Stimulated activated naive CD8-positive, alpha-beta T cell treated with anti-CD3 and anti-CD28 coated beads, Interleukin-15, Interleukin-2, amounts not matched to agents 100 ng/mL and 50 ng/mL, for 24 hours (primary cell): ENCODE measurements around the gene TP53BP1.

Source experiments
- H3K27ac Mint-ChIP-seq: one replicate; pipeline ENCODE4 v1.8.0; 2021; ENCODE audit warnings: mild to moderate bottlenecking, mixed read lengths
- H3K27me3 Mint-ChIP-seq: one replicate; pipeline ENCODE4 v1.8.0; 2021; ENCODE audit warnings: mixed read lengths
- H3K36me3 Mint-ChIP-seq: one replicate; pipeline ENCODE4 v1.8.0; 2021; ENCODE audit warnings: low read depth, mixed read lengths
- H3K4me1 Mint-ChIP-seq: one replicate; pipeline ENCODE4 v1.8.0; 2021; ENCODE audit warnings: low read depth, mixed read lengths
- H3K4me3 Mint-ChIP-seq: one replicate; pipeline ENCODE4 v1.8.0; 2021; ENCODE audit warnings: mild to moderate bottlenecking, mixed read lengths
- H3K9me3 Mint-ChIP-seq: one replicate; pipeline ENCODE4 v1.8.0; 2021; ENCODE audit warnings: mixed read lengths

Gene TP53BP1

GRCh38 chr15:43524254-43524845 is 31.4 kb upstream of the TP53BP1 start:
- Mint-ChIP-seq H3K27ac (no peak overlapping the region), H3K36me3 (no peaks in the 10 kb centered on the region), H3K4me1 (no peaks in the 10 kb centered on the region), H3K27me3 (no peaks in the 10 kb centered on the region), H3K9me3 (no peaks in the 10 kb centered on the region), H3K4me3 (no peak overlapping the region)

- no peaks in the 10 kb centered on the region for H3K9me3 Mint-ChIP-seq
- H3K4me1 Mint-ChIP-seq, result peaks cover 2% of the 10 kb centered on the region
- H3K36me3 Mint-ChIP-seq, result no peaks in the 10 kb centered on the region
- H3K4me3 Mint-ChIP-seq, result no peak overlapping the region
- H3K27me3 Mint-ChIP-seq, result no peaks in the 10 kb centered on the region
- no peak overlapping the region for H3K27ac Mint-ChIP-seq
Observed at GRCh38 chr15:43523646-43524045, 30.7 kb upstream of the TP53BP1 start.

- Mint-ChIP-seq H3K9me3 (no peaks in the 10 kb centered on the region), H3K36me3 (no peaks in the 10 kb centered on the region), H3K27ac (no peak overlapping the region), H3K27me3 (peaks cover 7% of the 10 kb centered on the region), H3K4me3 (no peak overlapping the region), H3K4me1 (peaks cover 16% of the 10 kb centered on the region)
Observed at GRCh38 chr15:43522247-43522646, 29.3 kb upstream of the TP53BP1 start.

GRCh38 chr15:43521419-43521818 is 28.5 kb upstream of the TP53BP1 start:
- peaks cover 9% of the 10 kb centered on the region for H3K27me3 Mint-ChIP-seq
- no peak overlapping the region for H3K4me3 Mint-ChIP-seq
- no peaks in the 10 kb centered on the region for H3K36me3 Mint-ChIP-seq
- no peak overlapping the region for H3K27ac Mint-ChIP-seq
- peaks cover 22% of the 10 kb centered on the region for H3K4me1 Mint-ChIP-seq
- no peaks in the 10 kb centered on the region for H3K9me3 Mint-ChIP-seq

GRCh38 chr15:43520138-43520537 is 27.2 kb upstream of the TP53BP1 start:
- Mint-ChIP-seq H3K36me3 (no peaks in the 10 kb centered on the region), H3K4me3 (no peak overlapping the region), H3K27me3 (peaks cover 17% of the 10 kb centered on the region), H3K27ac (no peak overlapping the region), H3K9me3 (no peaks in the 10 kb centered on the region), H3K4me1 (peaks cover 30% of the 10 kb centered on the region)

GRCh38 chr15:43519196-43519595 is 26.2 kb upstream of the TP53BP1 start:
- Mint-ChIP-seq H3K27me3 (peaks cover 17% of the 10 kb centered on the region), H3K4me3 (no peak overlapping the region), H3K4me1 (peaks cover 35% of the 10 kb centered on the region), H3K27ac (no peak overlapping the region), H3K36me3 (no peaks in the 10 kb centered on the region), H3K9me3 (no peaks in the 10 kb centered on the region)

GRCh38 chr15:43518197-43518761 is 25.3 kb upstream of the TP53BP1 start:
- no peaks in the 10 kb centered on the region for H3K36me3 Mint-ChIP-seq
- H3K4me1 Mint-ChIP-seq, result peaks cover 40% of the 10 kb centered on the region
- H3K27ac Mint-ChIP-seq, result peak overlapping the region; percentile 37

GRCh38 chr15:43517354-43518196 is 24.6 kb upstream of the TP53BP1 start, which contains the start of gene MAP1A:
Gene MAP1A (plus strand): TSS chr15:43517608. CDS start chr15:43521474, 3,866 bp downstream.
- Mint-ChIP-seq H3K9me3 (no peaks in the 10 kb centered on the region), H3K4me3 (peak within 1 kb of the TSS; percentile 59), H3K27ac (peak within 1 kb of the TSS; percentile 42), H3K36me3 (no peaks in the 10 kb centered on the region), H3K4me1 (peaks cover 40% of the 10 kb centered on the region), H3K27me3 (peaks cover 19% of the 10 kb centered on the region)

More at GRCh38 chr15:43518197-43518761, 25.3 kb upstream of the TP53BP1 start:
- Mint-ChIP-seq H3K27me3 (peaks cover 17% of the 10 kb centered on the region), H3K9me3 (no peaks in the 10 kb centered on the region), H3K4me3 (peak overlapping the region; percentile 59)

- Mint-ChIP-seq H3K4me1 (peaks cover 40% of the 10 kb centered on the region), H3K27me3 (peaks cover 22% of the 10 kb centered on the region), H3K36me3 (no peaks in the 10 kb centered on the region), H3K27ac (peak overlapping the region; percentile 17), H3K9me3 (no peaks in the 10 kb centered on the region), H3K4me3 (no peak overlapping the region)
Observed at GRCh38 chr15:43516801-43517353, 23.9 kb upstream of the TP53BP1 start.

- no peak overlapping the region for H3K27ac Mint-ChIP-seq
- no peak overlapping the region for H3K4me3 Mint-ChIP-seq
- H3K27me3 Mint-ChIP-seq, result peaks cover 22% of the 10 kb centered on the region
- peaks cover 45% of the 10 kb centered on the region for H3K4me1 Mint-ChIP-seq
- no peaks in the 10 kb centered on the region for H3K36me3 Mint-ChIP-seq
- no peaks in the 10 kb centered on the region for H3K9me3 Mint-ChIP-seq
Observed at GRCh38 chr15:43516185-43516584, 23.2 kb upstream of the TP53BP1 start.

- Mint-ChIP-seq H3K27ac (no peak overlapping the region), H3K27me3 (peaks cover 22% of the 10 kb centered on the region), H3K4me3 (no peak overlapping the region)
Observed at GRCh38 chr15:43515741-43516140, 22.8 kb upstream of the TP53BP1 start.

GRCh38 chr15:43514241-43515057 is 21.5 kb upstream of the TP53BP1 start:
- no peaks in the 10 kb centered on the region for H3K9me3 Mint-ChIP-seq
- H3K27ac Mint-ChIP-seq, result no peak overlapping the region
- H3K4me1 Mint-ChIP-seq, result peaks cover 60% of the 10 kb centered on the region
- peaks cover 22% of the 10 kb centered on the region for H3K27me3 Mint-ChIP-seq
- H3K4me3 Mint-ChIP-seq, result no peak overlapping the region
- no peaks in the 10 kb centered on the region for H3K36me3 Mint-ChIP-seq

More at GRCh38 chr15:43515741-43516140, 22.8 kb upstream of the TP53BP1 start:
- no peaks in the 10 kb centered on the region for H3K36me3 Mint-ChIP-seq
- peaks cover 49% of the 10 kb centered on the region for H3K4me1 Mint-ChIP-seq
- H3K9me3 Mint-ChIP-seq, result no peaks in the 10 kb centered on the region

- Mint-ChIP-seq H3K27ac (no peak overlapping the region), H3K4me1 (peaks cover 61% of the 10 kb centered on the region), H3K27me3 (peaks cover 22% of the 10 kb centered on the region), H3K4me3 (no peak overlapping the region), H3K9me3 (no peaks in the 10 kb centered on the region), H3K36me3 (no peaks in the 10 kb centered on the region)
Observed at GRCh38 chr15:43513550-43513949, 20.6 kb upstream of the TP53BP1 start.
